Placental pericyte (primary cell): ENCODE results near the gene ZNF425. TPM values are rescaled to one million over a fixed set of nuclear protein-coding genes. Genes with fewer than 3 reads are reported as not detected.

Experiments used
- small RNA-seq: library from RNA; depleted of rRNA; stranded (forward); fragments of <200 nt; gene quantifications from one replicate; pipeline ENCODE3, GENCODE V24; 2012; ENCODE audit warnings: low replicate concordance
- total RNA-seq: library from RNA; depleted of rRNA; stranded (reverse); fragments of >200 nt; gene quantifications from 2 replicates; pipeline ENCODE4 v1.2.3, GENCODE V29; 2012

The ZNF425 gene, protein sequence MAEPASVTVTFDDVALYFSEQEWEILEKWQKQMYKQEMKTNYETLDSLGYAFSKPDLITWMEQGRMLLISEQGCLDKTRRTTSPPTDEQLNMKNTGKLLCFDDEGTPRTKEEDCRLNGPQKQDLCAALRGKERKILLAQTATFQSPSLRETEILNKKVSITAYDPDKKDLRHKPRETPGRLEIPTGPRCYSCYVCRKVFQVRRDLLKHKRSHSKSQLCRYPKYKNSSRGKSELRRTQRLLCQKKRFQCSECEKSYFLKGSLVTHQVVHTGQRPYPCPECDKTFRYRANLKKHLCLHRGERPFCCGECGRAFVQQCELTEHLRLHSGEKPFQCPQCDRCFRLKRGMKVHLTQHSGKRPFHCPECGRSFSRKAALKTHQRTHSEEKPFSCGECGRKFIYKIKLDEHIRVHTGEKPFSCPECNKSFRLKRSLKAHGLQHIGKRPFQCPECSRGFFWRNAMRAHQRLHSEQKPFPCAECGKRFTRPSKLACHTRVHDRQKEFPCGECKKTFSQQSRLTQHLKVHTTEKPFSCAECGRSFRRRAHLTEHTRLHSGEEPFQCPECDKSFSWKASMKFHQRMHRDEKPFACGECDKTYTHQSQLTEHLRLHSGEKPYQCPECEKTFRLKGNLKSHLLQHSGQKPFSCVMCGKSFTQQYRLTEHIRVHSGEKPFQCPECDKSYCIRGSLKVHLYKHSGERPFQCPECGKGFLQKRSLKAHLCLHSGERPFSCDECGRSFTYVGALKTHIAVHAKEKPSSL
- total RNA-seq = 1.6 and 3.9 TPM in 2 replicates

DNA sequence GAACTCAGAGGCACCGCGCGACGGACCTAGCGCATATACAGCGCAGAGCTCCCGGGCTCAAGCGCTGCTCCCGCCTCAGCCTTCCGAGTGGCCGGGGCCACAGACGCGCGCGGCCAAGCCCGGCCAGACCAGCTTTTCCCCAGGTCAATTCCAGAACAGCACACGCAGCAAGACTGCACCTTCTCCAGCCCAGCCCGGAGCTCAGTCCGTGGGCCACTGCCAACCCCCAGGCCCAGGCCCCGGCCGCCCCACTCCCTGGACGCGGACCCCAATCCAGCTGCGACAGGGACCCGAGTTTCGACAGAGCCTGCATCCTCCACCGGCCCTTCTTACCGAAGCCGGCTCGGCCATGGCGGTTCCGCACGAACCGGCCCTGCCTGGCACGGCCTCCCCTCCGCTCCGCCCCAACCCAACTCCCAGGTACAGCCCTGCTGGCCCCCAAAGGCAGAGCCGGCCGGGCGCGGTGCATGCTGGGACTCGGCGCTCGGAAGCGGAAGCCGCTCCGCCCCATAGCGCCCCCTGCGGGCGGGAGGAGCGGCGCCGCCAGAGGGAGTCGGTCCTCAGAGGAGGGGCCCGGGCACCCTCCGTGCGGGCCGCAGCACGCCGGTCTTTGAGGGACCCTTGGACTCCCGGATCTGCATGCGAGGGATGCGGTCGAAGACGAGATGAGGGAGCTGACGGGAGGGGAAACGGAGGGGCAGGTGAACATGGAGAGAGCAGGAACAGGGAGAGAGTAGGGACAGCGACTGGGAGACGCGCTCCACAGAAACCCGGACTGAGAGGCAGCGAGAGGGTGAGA is at the start of gene ZNF425:
Gene ZNF425 (minus strand): TSS at position 462 of the 799 bp plus-strand sequence. CDS start 111 bp downstream, at position 351.

DNA sequence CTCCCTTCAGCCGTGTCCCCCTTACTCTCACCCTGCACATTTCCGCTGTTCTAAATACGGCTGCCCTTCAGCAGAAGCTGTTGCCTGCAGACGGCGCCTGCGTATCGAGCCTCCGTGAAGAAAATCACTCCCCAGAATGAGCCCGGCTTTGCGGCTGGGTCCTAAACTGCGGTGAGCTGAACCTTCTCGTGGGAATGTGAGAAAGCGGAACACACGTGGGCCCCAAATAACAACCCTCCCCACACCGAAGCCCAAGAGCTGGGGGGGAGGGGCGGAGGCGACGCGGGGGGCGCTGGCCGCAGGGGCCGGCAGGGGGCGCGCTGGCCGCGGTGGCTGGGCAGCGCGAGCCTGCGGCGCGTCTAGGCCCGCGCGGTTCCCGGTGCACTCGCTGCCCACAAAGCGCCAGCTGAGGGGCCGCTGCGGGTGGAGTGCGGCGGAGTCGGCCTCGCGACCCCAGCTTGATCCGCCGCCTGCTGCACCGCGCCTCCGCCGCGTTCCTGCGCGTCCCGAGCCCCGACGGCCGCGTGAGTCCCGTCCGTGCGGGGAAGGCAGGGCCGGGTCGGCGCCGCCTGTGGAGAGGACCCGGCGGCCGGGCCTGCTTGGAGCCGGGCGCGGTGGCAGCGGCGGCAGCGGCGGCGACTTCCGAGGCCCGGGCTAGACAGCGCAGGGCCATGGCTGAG is 21.1 kb upstream of the ZNF425 start, which contains the start of gene ZNF398:
Gene ZNF398 (plus strand): TSS at position 382 of the 680 bp plus-strand sequence. CDS start 290 bp downstream, at position 672.

DNA sequence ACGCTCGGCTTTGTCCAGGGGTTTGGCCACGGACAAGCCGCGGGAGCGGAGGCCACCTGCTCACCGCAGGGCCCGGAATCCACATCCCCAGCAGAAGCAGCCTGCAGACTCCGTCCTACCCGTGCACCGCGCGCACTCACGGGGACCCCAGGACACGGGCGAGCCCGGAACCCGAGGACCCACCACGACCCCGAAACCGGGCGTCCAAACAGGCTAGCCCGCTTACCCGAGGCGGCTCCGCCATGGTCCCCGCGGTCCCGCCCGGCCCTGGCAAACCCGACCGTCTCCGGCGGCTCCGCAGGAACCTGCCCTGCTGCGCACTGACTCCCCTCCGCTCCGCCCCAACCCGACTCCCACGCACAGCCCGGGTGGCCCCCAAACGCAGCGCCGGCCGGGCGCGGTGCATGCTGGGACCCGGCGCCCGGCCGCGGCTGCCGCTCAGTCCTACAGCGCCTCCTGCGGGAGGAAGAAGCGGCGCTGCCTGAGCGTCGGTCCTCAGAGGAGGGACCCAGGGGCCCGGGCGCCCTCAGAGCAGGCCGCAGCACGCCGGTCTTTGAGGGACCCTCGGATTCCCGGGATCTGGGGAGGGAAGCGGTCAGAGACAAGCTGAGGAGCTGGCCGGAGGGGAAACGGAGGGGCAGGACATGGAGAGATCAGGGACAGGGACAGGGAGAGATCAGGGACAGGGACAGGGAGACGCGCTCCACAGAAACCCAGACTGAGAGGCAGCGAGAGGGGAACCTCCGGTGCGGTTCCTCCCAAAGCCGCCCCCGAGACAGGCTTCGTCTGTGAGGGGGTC is 35.5 kb downstream of the ZNF425 start, which contains the start of gene ZNF786:
Gene ZNF786 (minus strand): TSS at position 322 of the 799 bp plus-strand sequence. CDS start 78 bp downstream, at position 244.

Small RNA genes within 50 kb of the gene (small RNA-seq; reads per million reads assigned to genes)
- gene COX6B1P1 (not detected), gene RN7SL521P (0.10 reads per million)

Other genes with a start within 250 kb of the ZNF425 start
- gene EZH2, start 242.0 kb downstream of the ZNF425 start, total RNA-seq = 6.3 and 16.3 TPM in 2 replicates
- 338 and 1,228 TPM in 2 replicates for gene PDIA4, start 97.8 kb downstream of the ZNF425 start, total RNA-seq
- gene ZNF786, start 35.6 kb downstream of the ZNF425 start, total RNA-seq = 5.3 and 7.7 TPM in 2 replicates
- gene ZNF398, start 21.1 kb upstream of the ZNF425 start, total RNA-seq = 9.4 and 23.9 TPM in 2 replicates
- 23.0 and 28.8 TPM in 2 replicates for gene ZNF282, start 69.2 kb upstream of the ZNF425 start, total RNA-seq
- 7.3 and 7.7 TPM in 2 replicates for gene ZNF212, start 113.3 kb upstream of the ZNF425 start, total RNA-seq
- gene ZNF783, start 135.9 kb upstream of the ZNF425 start, total RNA-seq = 10.1 and 12.6 TPM in 2 replicates